HUES64 (cell line): Measurements from ENCODE around the gene CRPPA.
A peak's percentile ranks its signal among the peaks of the same experiment; 100 is the strongest.

Experiments used
- H3K27ac ChIP-seq: 2 replicates; pipeline ENCODE4 v1.7.0; 2013; ENCODE audit warnings: low read depth, low read length, inconsistent platforms
- H3K27me3 ChIP-seq: 2 replicates; pipeline ENCODE4 v1.6.1; 2013; ENCODE audit warnings: mild to moderate bottlenecking, low read length; ENCODE audit not compliant: insufficient read depth
- H3K36me3 ChIP-seq: 2 replicates; pipeline ENCODE4 v1.6.1; 2013; ENCODE audit warnings: mild to moderate bottlenecking, low read length; ENCODE audit not compliant: insufficient read depth
- H3K4me1 ChIP-seq: 2 replicates; pipeline ENCODE4 v1.6.1; 2013; ENCODE audit warnings: mild to moderate bottlenecking, low read length, moderate library complexity; ENCODE audit not compliant: insufficient read depth
- H3K4me3 ChIP-seq: 2 replicates; pipeline ENCODE4 v1.5.1; 2013; ENCODE audit warnings: mild to moderate bottlenecking, low read length, moderate library complexity
- H3K9ac ChIP-seq: 2 replicates; pipeline ENCODE4 v1.6.1; 2013; ENCODE audit warnings: mild to moderate bottlenecking, low read depth, low read length
- H3K9me3 ChIP-seq: 2 replicates; pipeline ENCODE4 v1.6.1; 2013; ENCODE audit warnings: low read depth, low read length; ENCODE audit not compliant: insufficient read depth
- WGBS: fragments of 150-250, 120-280 bp; methylation state at CpG from one replicate; pipeline ENCODE4 v1.1.7; 2013; ENCODE audit warnings: missing lambda C conversion rate; 5-methylcytosine and 5-hydroxymethylcytosine counted together

CRPPA gene

GRCh38 chr7:16404636-16405035 lies 16.7 kb downstream of the CRPPA start:
- Histone ChIP-seq H3K27me3 (no peaks in the 10 kb centered on the region), H3K36me3 (no peaks in the 10 kb centered on the region; the same call in 1 of the 2 replicates)
- WGBS: 93% methylated on average over 1 of the region's 1 CpG

DNA sequence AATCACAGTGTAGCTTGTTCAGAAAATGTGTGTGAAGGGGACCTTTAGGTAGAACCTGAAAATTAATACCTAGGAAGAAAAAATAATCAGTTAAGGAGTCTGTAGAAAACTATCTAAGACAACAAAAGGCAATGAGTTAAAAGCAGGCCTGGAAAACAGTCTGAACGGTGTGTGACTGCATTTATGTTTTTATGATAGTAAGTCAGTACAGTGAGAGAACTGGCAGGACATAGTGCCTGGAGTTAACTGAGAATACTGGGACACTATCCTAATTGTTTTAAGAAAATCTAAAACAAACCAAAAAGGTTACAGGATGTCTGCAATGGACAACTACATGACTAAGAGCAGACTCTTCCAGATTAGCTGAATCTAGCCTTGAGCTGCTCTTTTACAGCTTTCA lies 17.9 kb downstream of the CRPPA start:
- no peaks in the 10 kb centered on the region for H3K4me1 ChIP-seq
- H3K9ac ChIP-seq: no peak overlapping the region
- H3K36me3 ChIP-seq: peaks cover 5% of the 10 kb centered on the region; the same call in 1 of the 2 replicates
- 94% methylated on average over 1 of the region's 1 CpG for WGBS
- no peaks in the 10 kb centered on the region for H3K27me3 ChIP-seq
- H3K9me3 ChIP-seq: peaks cover 31% of the 10 kb centered on the region
- H3K27ac ChIP-seq: no peak overlapping the region
- H3K4me3 ChIP-seq: no peak overlapping the region

More at GRCh38 chr7:16404636-16405035, 16.7 kb downstream of the CRPPA start:
- Histone ChIP-seq H3K27ac (no peak overlapping the region), H3K9ac (no peak overlapping the region), H3K9me3 (peaks cover 19% of the 10 kb centered on the region), H3K4me3 (no peak overlapping the region), H3K4me1 (no peaks in the 10 kb centered on the region)

DNA sequence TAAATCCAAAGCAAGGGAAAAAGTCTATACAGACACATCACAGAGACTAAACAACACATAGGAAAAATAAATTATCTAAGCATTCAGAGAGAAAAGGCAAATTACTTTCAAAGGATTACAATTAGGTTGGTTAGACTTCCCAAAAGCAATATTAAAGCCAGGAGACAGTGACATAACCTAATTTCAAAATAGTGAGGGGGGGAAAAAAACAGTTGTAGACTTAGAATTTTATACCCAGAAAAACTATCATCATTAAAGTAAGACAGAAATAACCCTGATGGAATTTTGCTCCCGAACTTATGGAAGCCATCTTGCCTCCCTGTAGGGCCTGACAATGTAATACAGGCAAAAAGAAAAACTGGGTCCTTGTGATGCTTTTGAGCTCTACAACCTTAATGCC lies 18.4 kb downstream of the CRPPA start:
- WGBS: 95% methylated on average over 1 of the region's 1 CpG
- no peak overlapping the region for H3K9ac ChIP-seq
- no peak overlapping the region for H3K4me3 ChIP-seq
- H3K27me3 ChIP-seq: no peaks in the 10 kb centered on the region
- H3K27ac ChIP-seq: no peak overlapping the region
- no peaks in the 10 kb centered on the region for H3K4me1 ChIP-seq
- peaks cover 36% of the 10 kb centered on the region for H3K9me3 ChIP-seq
- H3K36me3 ChIP-seq: peaks cover 9% of the 10 kb centered on the region; the same call in 1 of the 2 replicates

DNA sequence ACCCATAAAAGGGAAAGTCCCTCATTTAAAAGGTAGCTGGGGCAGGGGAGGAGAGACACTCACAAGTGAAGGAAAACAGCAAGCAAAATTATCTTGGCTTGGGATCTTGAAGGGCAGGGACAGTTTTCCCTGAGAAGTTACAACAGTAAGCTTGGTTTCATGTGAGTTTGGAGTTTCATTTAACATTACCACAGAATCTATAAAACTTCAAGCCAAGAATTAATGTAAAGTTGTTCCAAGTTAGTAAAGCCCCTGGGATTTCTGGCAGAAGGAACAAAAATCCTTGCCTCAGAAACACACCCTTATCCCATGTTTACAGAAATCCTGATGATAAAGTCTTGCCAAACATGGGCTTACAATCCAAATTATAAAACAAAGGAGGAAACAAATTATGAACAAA lies 19.2 kb downstream of the CRPPA start:
- H3K9me3 ChIP-seq: peaks cover 44% of the 10 kb centered on the region
- no peak overlapping the region for H3K27ac ChIP-seq
- no peak overlapping the region for H3K9ac ChIP-seq

DNA sequence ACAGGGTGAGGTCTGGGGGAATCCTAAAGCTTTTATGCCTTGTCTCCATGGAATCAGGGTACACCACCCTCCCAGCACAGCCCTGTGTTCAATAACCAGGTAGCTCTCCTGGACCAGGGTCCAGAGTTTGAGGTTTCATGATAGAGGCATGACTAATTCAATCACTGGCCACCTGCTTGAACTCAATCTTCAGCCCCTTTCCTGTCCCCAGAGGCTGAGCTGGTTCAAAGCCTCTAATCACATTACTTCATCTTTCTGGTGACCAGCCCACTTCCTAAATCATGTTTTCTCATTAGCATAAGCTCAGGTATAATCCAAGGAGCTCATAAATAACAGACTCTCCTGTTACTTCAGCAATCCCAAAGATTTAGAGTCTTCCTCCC lies 20.5 kb downstream of the CRPPA start:
- no peak overlapping the region for H3K9ac ChIP-seq
- peaks cover 56% of the 10 kb centered on the region for H3K9me3 ChIP-seq
- H3K36me3 ChIP-seq: peaks cover 15% of the 10 kb centered on the region; the same call in 1 of the 2 replicates
- no peaks in the 10 kb centered on the region for H3K4me1 ChIP-seq
- H3K27ac ChIP-seq: no peak overlapping the region
- no peaks in the 10 kb centered on the region for H3K27me3 ChIP-seq
- no peak overlapping the region for H3K4me3 ChIP-seq

More for the DNA sequence above, 19.2 kb downstream of the CRPPA start:
- no peaks in the 10 kb centered on the region for H3K4me1 ChIP-seq
- peaks cover 15% of the 10 kb centered on the region; the same call in 1 of the 2 replicates for H3K36me3 ChIP-seq
- H3K4me3 ChIP-seq: no peak overlapping the region
- H3K27me3 ChIP-seq: no peaks in the 10 kb centered on the region

DNA sequence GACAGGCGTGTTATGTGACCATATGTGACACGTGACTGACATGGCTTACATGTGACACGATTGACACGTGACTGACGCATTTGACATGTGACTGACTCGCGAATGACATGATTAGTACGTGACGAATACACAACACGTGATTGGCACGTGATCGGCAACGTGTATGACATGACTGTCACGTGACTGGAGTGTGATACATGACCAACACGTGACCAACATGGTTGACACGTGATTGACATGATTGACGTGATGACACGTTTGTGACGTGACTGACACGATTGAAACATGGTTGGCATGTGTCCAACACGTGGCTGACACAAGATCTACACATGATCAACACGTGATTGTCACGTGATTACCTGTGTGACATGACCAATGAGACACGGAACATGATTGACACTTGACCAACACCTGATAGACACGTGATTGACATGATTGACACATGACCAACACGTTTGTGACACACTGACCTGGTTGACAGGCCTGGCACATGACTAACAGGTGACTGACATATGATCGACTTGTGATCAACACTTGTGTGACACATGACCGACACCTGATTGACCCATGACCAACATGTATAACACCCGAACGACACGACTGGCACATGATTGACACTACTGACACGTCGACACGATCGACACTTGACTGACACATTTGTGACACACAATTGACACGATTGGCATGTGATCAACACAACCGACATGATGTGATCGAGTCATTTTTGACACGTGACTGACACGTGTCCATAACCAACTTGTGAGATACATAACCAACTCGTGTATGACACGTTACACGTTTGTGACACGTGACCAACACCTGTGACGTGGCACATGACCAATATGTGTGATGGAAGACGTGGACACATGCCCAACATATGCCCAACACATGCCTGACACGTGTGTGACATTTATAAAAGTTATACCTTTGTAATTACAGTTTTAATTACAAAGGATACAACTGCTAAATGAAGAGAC lies 21.1 kb downstream of the CRPPA start:
- Histone ChIP-seq H3K4me3 (no peak overlapping the region), H3K9ac (no peak overlapping the region), H3K27me3 (no peaks in the 10 kb centered on the region), H3K9me3 (peaks cover 56% of the 10 kb centered on the region), H3K4me1 (no peaks in the 10 kb centered on the region), H3K27ac (no peak overlapping the region), H3K36me3 (peaks cover 15% of the 10 kb centered on the region; the same call in 1 of the 2 replicates)
- WGBS: 95% methylated on average over 46 of the region's 47 CpGs

- H3K9ac ChIP-seq: no peak overlapping the region
- H3K27me3 ChIP-seq: no peaks in the 10 kb centered on the region
- 93% methylated on average over 32 of the region's 32 CpGs for WGBS
- H3K4me1 ChIP-seq: no peaks in the 10 kb centered on the region
- H3K4me3 ChIP-seq: peak overlapping the region; percentile 24; the same call in 1 of the 2 replicates
- no peak overlapping the region for H3K27ac ChIP-seq
- H3K36me3 ChIP-seq: peaks cover 15% of the 10 kb centered on the region; the same call in 1 of the 2 replicates
- H3K9me3 ChIP-seq: peaks cover 60% of the 10 kb centered on the region
These were observed 22.0 kb downstream of the CRPPA start for GRCh38 chr7:16399265-16399831.

DNA sequence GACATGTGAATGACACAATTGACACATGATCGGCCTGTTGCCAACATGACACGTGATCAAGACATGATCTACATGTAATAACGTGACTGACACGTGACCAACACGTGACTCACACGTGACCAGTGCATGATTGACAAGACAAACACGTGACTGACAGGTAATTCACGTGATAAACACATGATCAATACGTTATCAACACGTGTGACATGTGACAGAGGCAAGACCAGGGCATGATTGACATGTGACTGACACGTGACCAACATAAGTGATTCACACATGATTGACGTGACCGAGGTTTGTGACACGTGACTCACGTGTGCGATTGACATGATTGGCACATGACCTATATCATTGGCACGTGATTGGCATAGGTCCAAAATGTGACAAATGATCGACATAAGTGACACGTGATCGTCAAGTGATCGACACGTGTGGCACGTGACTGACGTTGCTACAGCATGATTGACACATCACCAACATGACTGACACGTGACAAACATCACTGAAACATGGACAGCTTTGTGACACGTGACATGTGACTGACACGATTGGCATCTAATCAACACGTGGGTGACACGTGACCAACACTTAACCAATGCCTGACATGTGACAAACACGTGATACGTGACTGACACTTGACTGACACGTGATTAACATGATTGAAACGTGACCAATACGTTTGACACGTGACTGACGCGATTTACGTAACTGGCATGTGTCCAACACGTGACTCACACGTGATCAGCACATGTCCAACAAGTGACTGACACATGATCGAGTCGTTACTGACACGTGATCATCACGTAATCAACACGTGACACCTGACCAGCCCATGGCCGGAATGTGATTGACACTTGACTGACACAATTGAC lies 23.0 kb downstream of the CRPPA start:
- H3K27ac ChIP-seq: no peak overlapping the region
- H3K36me3 ChIP-seq: peaks cover 15% of the 10 kb centered on the region; the same call in 1 of the 2 replicates
- peaks cover 65% of the 10 kb centered on the region for H3K9me3 ChIP-seq
- no peaks in the 10 kb centered on the region for H3K27me3 ChIP-seq
- H3K9ac ChIP-seq: no peak overlapping the region
- H3K4me3 ChIP-seq: peak overlapping the region; percentile 24
- 95% methylated on average over 46 of the region's 46 CpGs for WGBS
- H3K4me1 ChIP-seq: no peaks in the 10 kb centered on the region

- Histone ChIP-seq H3K27me3 (no peaks in the 10 kb centered on the region), H3K4me1 (no peaks in the 10 kb centered on the region), H3K9ac (no peak overlapping the region), H3K9me3 (peaks cover 59% of the 10 kb centered on the region), H3K4me3 (peak overlapping the region; percentile 24), H3K36me3 (peaks cover 15% of the 10 kb centered on the region; the same call in 1 of the 2 replicates), H3K27ac (no peak overlapping the region)
- 93% methylated on average over 33 of the region's 33 CpGs for WGBS
These were observed 23.7 kb downstream of the CRPPA start for GRCh38 chr7:16397501-16398145.

DNA sequence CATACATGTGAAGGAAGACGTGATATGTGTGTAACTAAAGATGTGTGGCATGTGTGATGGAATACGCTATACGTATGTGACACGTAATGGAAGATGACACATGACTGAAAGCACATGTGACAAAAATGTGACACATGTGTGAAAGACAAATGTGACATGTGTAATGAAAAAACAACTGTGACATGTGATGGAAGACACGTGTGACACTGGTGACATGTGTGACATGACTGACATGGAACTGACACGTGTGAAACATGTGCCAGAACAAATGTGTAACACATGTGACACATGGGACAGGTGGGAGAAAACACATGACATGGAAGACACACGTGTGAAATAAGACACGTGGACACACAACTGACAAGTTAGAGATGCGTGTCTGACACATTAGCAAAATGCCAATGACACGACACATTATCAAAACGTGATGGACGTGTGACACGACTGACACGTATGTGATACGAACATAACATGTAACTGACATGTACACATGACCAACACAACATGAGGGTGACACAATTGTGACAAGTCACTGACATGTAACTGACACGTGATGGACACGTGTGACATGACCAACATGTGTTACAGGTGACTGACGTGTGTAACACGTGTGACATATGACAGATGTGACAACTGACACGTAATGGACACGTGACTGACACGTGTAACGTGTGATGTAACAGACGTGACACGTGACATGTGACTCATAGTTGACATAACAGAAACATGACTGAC lies 24.4 kb downstream of the CRPPA start:
- H3K9me3 ChIP-seq: peaks cover 57% of the 10 kb centered on the region
- 94% methylated on average over 25 of the region's 25 CpGs for WGBS
- no peaks in the 10 kb centered on the region for H3K4me1 ChIP-seq
- H3K27ac ChIP-seq: no peak overlapping the region
- H3K4me3 ChIP-seq: peak overlapping the region; percentile 24
- peaks cover 15% of the 10 kb centered on the region; the same call in 1 of the 2 replicates for H3K36me3 ChIP-seq
- no peak overlapping the region for H3K9ac ChIP-seq
- H3K27me3 ChIP-seq: no peaks in the 10 kb centered on the region
